ENCODE measurements around the gene POP5. TPM values are rescaled to one million over a fixed set of nuclear protein-coding genes. Genes with fewer than 3 reads are reported as not detected.

POP5 gene, protein sequence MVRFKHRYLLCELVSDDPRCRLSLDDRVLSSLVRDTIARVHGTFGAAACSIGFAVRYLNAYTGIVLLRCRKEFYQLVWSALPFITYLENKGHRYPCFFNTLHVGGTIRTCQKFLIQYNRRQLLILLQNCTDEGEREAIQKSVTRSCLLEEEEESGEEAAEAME
- 43.7 TPM for total RNA-seq (2021; ENCODE audit: unreplicated experiment)
- polyA plus RNA-seq (2012; ENCODE audit: insufficient read length), result 36.9 TPM
- Bru-seq, nascent RNA, result percentile 70 among the genes with signal in this experiment
- BruChase-seq, experiment 1, labeled RNA remaining after a 2-hour chase, result percentile 84 among the genes with signal in this experiment
- BruChase-seq, experiment 2, labeled RNA remaining after a 6-hour chase, result percentile 78 among the genes with signal in this experiment
- long read RNA-seq, transcript POP5-202 (5 exons, 801 nt), result minor isoform, 10 of 44 reads
- long read RNA-seq, transcript POP5-207 (1 exons, 578 nt), result minor isoform, 5 of 44 reads
- long read RNA-seq, transcript POP5-208 (4 exons, 821 nt), result major isoform, 11 of 44 reads
- long read RNA-seq, transcript POP5-201 (4 exons, 913 nt), result minor isoform, 9 of 44 reads
- long read RNA-seq, partial matches to known transcripts, result 5 of 44 reads
- long read RNA-seq, other reads (novel, unspliced or antisense), result 1 of 44 reads

DNA sequence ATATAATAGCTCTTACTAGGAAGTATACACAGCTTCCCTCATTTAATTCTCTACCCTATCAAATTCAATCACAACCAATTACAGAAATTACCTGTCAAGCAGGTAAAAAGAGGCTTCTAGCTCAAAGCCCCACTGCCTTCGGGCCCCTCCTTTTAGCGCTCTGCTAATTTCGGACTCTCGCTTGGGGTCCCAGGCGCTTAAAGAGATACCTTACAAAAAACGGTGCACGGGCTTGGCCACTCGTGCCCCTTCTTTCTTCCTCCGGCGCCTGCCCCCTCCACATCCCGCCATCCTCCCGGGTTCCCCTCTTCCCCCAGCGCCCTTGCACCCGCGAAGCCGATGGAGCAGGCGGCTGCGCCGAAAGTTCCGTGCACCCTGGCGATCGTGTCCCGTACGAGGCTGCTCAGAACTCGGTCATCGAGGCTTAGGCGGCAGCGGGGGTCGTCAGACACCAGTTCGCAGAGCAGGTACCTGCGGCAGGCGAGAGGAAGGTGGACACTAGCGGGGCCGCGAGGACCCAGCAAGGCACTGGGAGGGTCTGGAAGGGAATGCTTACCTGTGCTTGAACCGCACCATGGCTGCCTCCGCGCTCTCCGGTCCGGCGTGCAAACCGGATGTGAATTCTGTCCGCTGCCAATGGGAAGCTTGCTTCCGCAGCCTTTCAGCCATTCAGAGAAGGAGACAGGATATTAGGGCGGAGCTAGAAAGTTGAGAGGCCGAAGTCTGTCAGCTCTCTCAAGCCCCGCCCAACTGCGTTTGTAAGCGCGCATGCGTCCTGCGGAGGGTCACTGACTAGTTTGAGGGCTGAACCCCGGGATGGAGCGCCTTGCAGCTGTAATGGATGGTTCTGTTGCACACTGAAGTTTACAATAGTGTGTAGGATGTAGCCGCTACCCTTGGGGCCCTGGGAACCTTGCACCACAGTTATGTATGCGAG is at the start of gene POP5:
Gene POP5 (minus strand): TSS at position 616 of the 937 bp plus-strand sequence. CDS start 40 bp downstream, at position 576.
- ATAC-seq (peak; percentile 96), DNase-seq (ENCODE audit: low read depth, low spot score) (peak; percentile 86)
- BruUV-seq (replicated peaks), result TSS peak; percentile 92
- peak within 1 kb of the TSS; percentile 90 for H3K27ac ChIP-seq (ENCODE audit: low read length)
- ChIA-PET CTCF (interaction anchor here (0.6 to 3.3 kb wide), 7 partner anchors 12 to 273 kb away, joined by 3 to 23 read pairs (median 5); no protein-coding TSS in a partner anchor), POLR2A (interaction anchor here (0.7 kb wide), 1 partner anchor 61 kb away, joined by 3 read pairs; no protein-coding TSS in a partner anchor)
- H3K4me1 ChIP-seq (ENCODE audit: control insufficient read depth, insufficient read depth, low read length), result peaks cover 14% of the 10 kb centered on the region; the same call in 1 of the 2 replicates
- H3K36me3 ChIP-seq (ENCODE audit: control insufficient read depth, insufficient read depth, low read length), result peaks cover 14% of the 10 kb centered on the region
- in situ Hi-C loops (cut with HindIII; ENCODE audit: low pct_unique_long_range_greater_than_20kb, low sequenced_read_pairs), result no loop called here
- no peaks in the 10 kb centered on the region for H3K9me3 ChIP-seq (ENCODE audit: control insufficient read depth, insufficient read depth, low read depth, low read length)
- H3K4me3 ChIP-seq (ENCODE audit: low read depth in 2 of 2, low read length in 2 of 2), result peak within 1 kb of the TSS; percentile 90 to 94
- intact Hi-C loops (cut with micrococcal nuclease; ENCODE audit: unreplicated experiment), result loop anchor here (5.0 kb wide), 1 partner anchor 391 kb away; no protein-coding TSS in a partner anchor
- TF ChIP-seq, protein P1, sequence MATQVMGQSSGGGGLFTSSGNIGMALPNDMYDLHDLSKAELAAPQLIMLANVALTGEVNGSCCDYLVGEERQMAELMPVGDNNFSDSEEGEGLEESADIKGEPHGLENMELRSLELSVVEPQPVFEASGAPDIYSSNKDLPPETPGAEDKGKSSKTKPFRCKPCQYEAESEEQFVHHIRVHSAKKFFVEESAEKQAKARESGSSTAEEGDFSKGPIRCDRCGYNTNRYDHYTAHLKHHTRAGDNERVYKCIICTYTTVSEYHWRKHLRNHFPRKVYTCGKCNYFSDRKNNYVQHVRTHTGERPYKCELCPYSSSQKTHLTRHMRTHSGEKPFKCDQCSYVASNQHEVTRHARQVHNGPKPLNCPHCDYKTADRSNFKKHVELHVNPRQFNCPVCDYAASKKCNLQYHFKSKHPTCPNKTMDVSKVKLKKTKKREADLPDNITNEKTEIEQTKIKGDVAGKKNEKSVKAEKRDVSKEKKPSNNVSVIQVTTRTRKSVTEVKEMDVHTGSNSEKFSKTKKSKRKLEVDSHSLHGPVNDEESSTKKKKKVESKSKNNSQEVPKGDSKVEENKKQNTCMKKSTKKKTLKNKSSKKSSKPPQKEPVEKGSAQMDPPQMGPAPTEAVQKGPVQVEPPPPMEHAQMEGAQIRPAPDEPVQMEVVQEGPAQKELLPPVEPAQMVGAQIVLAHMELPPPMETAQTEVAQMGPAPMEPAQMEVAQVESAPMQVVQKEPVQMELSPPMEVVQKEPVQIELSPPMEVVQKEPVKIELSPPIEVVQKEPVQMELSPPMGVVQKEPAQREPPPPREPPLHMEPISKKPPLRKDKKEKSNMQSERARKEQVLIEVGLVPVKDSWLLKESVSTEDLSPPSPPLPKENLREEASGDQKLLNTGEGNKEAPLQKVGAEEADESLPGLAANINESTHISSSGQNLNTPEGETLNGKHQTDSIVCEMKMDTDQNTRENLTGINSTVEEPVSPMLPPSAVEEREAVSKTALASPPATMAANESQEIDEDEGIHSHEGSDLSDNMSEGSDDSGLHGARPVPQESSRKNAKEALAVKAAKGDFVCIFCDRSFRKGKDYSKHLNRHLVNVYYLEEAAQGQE (IDR thresholded peaks at IDR 0.05; ENCODE audit: insufficient read depth in 1 of 2, low read depth in 2 of 2, low read length in 1 of 2), result no peak
- TF ChIP-seq TCF7L2 (IDR thresholded peaks at IDR 0.05; ENCODE audit: low read depth, low read length), result peak; percentile 26; the same call in 1 of the 2 replicates
- peak; percentile 91 for TF ChIP-seq POLR2AphosphoS5 (IDR thresholded peaks at IDR 0.05; ENCODE audit: low read depth, low read length)
- peak; percentile 79 for TF ChIP-seq SIN3A (IDR thresholded peaks at IDR 0.05; ENCODE audit: borderline replicate concordance, insufficient read depth, low read depth, low read length)
- TF ChIP-seq, protein P2, sequence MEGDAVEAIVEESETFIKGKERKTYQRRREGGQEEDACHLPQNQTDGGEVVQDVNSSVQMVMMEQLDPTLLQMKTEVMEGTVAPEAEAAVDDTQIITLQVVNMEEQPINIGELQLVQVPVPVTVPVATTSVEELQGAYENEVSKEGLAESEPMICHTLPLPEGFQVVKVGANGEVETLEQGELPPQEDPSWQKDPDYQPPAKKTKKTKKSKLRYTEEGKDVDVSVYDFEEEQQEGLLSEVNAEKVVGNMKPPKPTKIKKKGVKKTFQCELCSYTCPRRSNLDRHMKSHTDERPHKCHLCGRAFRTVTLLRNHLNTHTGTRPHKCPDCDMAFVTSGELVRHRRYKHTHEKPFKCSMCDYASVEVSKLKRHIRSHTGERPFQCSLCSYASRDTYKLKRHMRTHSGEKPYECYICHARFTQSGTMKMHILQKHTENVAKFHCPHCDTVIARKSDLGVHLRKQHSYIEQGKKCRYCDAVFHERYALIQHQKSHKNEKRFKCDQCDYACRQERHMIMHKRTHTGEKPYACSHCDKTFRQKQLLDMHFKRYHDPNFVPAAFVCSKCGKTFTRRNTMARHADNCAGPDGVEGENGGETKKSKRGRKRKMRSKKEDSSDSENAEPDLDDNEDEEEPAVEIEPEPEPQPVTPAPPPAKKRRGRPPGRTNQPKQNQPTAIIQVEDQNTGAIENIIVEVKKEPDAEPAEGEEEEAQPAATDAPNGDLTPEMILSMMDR (IDR thresholded peaks at IDR 0.05), result no peak
- no peaks in the 10 kb centered on the region for H3K27me3 ChIP-seq (ENCODE audit: control insufficient read depth, insufficient read depth, low read length)

DNA sequence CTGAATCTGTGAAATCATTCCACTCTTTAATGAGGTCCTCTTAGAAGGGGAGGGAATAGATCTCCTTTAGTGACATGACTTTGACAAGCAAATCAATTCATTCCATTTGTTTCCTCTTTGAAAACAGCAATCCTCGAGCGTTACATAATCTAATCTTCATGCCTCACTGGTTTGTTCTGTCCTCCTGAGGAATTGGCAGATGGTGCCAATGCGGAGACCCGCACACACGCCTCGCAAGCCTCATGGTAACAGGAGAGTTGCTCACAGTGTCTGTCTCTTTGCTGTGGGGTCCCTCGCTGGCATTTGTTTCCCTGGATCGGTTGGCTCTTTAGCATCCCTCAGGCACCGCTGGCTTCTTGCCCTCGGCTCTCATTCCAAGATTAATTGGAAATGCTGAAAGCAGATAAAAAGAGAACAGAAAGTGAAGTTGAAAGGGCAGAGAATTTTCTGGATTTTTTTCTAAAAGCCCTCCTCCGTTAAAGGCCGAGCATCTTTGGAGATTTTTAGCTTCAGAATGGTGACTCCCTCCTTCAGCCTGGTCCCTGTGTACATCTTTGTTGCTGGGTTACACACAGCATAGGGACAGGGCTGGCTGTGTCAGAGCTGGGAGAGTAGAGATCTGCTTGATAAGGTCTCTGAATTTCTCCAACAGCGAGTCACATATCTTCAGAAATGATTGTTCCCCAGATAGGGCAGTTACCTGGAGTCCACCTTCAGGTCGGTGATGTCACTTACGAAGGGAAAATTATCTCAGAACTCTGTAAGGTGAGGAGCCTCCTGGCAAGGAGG is 49.1 kb upstream of the POP5 start:
- no TSS peak for BruUV-seq (replicated peaks)
- DNase-seq (ENCODE audit: low read depth, low spot score), result no peak
- CTCF ChIA-PET, result no interaction called here

More for the DNA sequence above, 49.1 kb upstream of the POP5 start:
- Histone ChIP-seq H3K27me3 (ENCODE audit: control insufficient read depth, insufficient read depth, low read length) (no peaks in the 10 kb centered on the region), H3K9me3 (ENCODE audit: control insufficient read depth, insufficient read depth, low read depth, low read length) (no peaks in the 10 kb centered on the region), H3K27ac (ENCODE audit: low read length) (no peak overlapping the region), H3K36me3 (ENCODE audit: control insufficient read depth, insufficient read depth, low read length) (no peaks in the 10 kb centered on the region), H3K4me1 (ENCODE audit: control insufficient read depth, insufficient read depth, low read length) (no peaks in the 10 kb centered on the region), H3K4me3 (ENCODE audit: low read depth in 2 of 2, low read length in 2 of 2) (no peak overlapping the region)
- TF ChIP-seq, protein P1 (IDR thresholded peaks at IDR 0.05; ENCODE audit: insufficient read depth in 1 of 2, low read depth in 2 of 2, low read length in 1 of 2), result no peak
- no peak for TF ChIP-seq SIN3A (IDR thresholded peaks at IDR 0.05; ENCODE audit: borderline replicate concordance, insufficient read depth, low read depth, low read length)
- TF ChIP-seq, protein P2 (IDR thresholded peaks at IDR 0.05), result no peak
- TF ChIP-seq POLR2AphosphoS5 (IDR thresholded peaks at IDR 0.05; ENCODE audit: low read depth, low read length), result no peak
- TF ChIP-seq TCF7L2 (IDR thresholded peaks at IDR 0.05; ENCODE audit: low read depth, low read length), result no peak
- intact Hi-C loops (cut with micrococcal nuclease; ENCODE audit: unreplicated experiment), result no loop called here
- POLR2A ChIA-PET, result no interaction called here
- in situ Hi-C loops (cut with HindIII; ENCODE audit: low pct_unique_long_range_greater_than_20kb, low sequenced_read_pairs), result no loop called here
- ATAC-seq, result peak; percentile 52; the same call in 1 of the 2 replicates
